ENCODE measurements around the gene GJA3.
"Not testable (repeated sequence)": the region's sequence is repeated elsewhere in the genome, so short reads cannot be mapped to it uniquely, and the experiment has no call there.

The GJA3 gene

GRCh38 chr13:20156702-20157101 lies 4.2 kb downstream of the GJA3 start:
- FAIRE-seq (no peak), DNase-seq (ENCODE audit: extremely low spot score, insufficient read length, low read depth) (no peak)

DNA sequence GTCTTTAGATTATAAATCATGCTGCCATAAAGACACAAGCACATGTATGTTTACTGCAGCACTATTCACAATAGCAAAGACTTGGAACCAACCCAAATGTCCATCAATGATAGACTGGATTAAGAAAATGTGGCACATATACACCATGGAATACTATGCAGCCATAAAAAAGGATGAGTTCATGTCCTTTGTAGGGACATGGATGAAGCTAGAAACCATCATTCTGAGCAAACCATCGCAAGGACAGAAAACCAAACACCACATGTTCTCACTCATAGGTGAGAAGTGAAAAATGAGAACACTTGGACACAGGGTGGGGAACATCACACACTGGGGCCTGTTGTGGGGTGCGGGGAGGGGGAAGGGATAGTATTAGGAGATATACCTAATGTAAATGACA lies 7.6 kb downstream of the GJA3 start:
- not testable (repeated sequence) for FAIRE-seq; DNase-seq (ENCODE audit: extremely low spot score, insufficient read length, low read depth)

DNA sequence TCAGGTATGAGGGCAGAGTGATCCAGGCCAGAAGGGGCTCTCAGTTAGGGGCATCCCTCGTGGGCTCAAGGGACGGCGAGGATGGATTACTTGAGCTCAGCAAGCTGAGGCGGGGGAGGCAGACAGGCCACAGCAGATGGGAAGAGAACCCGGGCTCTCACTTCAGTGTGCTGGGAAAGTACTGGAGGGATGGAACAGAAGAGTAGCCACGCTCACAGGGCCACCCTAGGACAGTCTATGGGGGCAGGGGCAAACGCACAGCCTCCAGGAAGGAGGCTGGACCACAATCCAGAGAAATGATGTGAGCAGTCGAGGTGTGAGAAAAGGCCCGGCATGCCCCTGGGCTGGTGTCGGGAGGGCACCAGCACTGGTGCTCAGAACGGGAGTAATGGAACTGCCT lies 9.2 kb downstream of the GJA3 start:
- FAIRE-seq (no peak), DNase-seq (ENCODE audit: extremely low spot score, insufficient read length, low read depth) (no peak)

- DNase-seq (ENCODE audit: extremely low spot score, insufficient read length, low read depth) = no peak
- no peak for FAIRE-seq
These were observed 9.8 kb downstream of the GJA3 start for GRCh38 chr13:20151016-20151415.

DNA sequence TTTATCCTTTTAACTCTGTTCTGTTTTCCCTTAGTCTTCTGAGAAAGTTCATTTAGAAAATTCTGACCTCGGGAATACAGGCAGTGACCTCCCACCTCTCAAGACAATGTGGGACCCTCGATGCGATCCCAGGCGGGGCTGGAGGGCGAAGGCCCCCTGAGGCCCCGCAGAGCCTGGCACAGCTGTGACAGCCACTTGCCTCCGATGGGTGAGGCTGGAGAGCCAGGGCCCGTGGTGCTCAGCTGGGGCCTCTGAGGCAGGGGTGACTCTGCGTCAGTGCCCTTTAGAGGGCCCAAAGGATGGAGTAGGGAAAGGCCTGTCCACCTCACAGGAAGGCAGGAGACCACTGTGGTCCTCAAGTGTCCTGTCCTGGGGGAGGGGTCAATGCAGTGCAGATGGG lies 10.3 kb downstream of the GJA3 start:
- no peak for DNase-seq (ENCODE audit: extremely low spot score, insufficient read length, low read depth)
- no peak for FAIRE-seq

GRCh38 chr13:20149762-20150161 lies 11.1 kb downstream of the GJA3 start:
- FAIRE-seq (no peak), DNase-seq (ENCODE audit: extremely low spot score, insufficient read length, low read depth) (no peak)

DNA sequence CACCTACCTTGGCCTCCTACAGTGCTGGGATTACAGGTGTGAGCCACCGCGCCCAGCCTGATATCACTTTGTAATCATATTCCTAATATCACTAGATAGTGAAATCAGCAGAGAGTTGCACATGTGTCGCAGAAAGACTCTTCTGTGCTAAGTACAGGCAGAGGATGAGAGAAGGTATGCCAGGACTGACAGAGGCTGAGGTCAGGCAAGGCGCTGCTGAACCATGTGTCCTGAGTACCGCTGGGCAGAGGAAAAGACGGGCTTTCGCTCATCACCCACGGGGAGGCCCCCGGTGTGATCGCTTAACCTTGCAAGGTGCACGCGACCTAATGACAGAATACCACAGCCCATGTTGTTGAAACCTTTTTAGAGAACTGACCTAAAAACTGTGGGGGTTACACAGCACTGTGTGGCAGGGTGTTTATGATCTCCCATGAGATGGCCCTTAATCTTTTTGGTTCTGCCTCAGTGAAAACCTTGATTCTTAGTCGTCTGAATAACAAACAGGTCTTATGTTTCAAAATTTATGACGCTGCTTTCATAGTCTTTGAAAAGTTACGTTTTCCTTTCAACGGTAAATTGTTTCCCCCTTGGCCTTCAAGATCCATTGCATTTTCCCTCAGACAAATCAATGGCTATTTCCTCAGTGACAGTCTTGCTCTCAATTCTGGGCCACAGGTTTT lies 12.2 kb downstream of the GJA3 start:
- no peak for DNase-seq (ENCODE audit: extremely low spot score, insufficient read length, low read depth)
- FAIRE-seq = no peak

DNA sequence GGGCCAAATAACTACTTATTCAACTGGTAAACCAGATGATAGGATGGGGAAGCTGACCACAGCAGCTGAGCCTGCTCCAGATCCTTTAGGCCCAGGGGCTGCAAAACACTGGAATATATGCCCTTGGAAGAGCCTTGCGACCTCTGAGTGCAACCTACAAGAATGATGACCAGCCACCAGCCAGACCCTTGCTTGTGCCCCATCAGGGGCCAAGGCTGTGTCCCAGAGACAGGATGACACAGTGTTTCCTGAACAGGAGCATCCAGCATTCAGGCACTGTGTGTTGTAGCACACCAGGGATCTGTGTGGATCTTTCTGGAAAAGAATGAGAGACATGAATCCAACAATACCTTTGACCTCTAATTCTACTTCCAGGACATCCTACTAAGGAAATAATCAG lies 14.5 kb downstream of the GJA3 start:
- FAIRE-seq (no peak), DNase-seq (ENCODE audit: extremely low spot score, insufficient read length, low read depth) (no peak)

DNA sequence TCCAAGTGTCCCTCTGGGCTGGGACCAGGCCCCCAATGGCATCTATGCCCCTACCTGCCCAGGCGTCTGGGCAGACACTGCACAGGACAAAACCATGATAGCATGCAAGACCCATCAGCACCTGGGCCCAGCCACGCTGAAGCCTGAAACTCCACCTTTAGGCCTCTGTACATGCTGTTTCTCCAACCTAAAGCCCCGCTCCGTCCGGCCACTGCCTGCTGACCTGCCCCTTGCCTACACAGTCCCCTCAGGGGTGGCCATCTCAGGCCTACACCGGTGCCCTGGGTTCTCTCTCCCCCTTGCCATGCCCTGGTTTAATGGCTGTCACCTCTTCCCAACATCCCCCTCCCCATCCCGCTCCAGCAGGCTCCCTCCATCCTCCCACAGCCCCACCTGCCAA lies 15.3 kb downstream of the GJA3 start:
- FAIRE-seq = no peak
- DNase-seq (ENCODE audit: extremely low spot score, insufficient read length, low read depth) = no peak

GRCh38 chr13:20144141-20144850 lies 16.6 kb downstream of the GJA3 start:
- no peak for FAIRE-seq
- DNase-seq (ENCODE audit: extremely low spot score, insufficient read length, low read depth) = no peak

- FAIRE-seq (no peak), DNase-seq (ENCODE audit: extremely low spot score, insufficient read length, low read depth) (no peak)
These were observed 17.8 kb downstream of the GJA3 start for GRCh38 chr13:20142927-20143480.

- DNase-seq (ENCODE audit: extremely low spot score, insufficient read length, low read depth) = no peak
- FAIRE-seq = no peak
These were observed 18.6 kb downstream of the GJA3 start for GRCh38 chr13:20142023-20142926.

DNA sequence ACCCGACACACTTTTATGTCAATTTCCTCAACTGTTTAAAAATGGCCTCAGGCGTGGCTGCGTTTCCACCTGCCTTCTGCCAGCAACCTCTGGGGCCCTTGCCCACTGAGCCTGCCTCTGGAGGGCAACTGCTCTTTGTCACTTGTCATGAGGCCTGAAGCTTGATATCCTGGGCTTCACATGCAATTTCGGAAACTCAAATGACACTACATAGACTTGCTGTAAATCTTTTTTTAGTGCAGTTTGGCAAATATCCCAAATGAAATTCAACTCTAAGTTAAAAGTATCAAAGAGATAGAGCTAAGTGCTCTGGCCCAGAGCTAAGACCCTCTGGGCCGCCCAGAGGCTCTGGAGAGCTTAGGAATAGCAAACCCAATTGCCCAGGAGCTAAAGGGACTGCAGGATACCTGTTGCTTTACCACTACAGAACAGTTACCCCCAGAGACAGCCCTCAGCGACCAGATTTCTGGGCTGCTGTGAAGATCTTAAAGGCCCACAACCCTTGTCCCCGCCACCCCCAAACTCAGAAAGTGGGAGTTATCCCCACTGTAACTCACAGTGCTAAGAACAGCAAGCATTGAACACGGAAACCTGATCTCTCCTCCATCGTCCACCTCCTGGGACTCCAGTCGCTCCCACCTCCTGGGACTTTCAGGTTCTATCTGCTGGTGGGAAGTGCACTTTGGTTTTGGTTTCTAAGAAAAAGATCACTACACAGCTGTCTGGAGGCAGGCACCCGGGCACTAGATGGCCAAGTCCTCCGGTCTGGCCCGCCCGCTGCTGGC lies 19.4 kb downstream of the GJA3 start:
- DNase-seq (ENCODE audit: extremely low spot score, insufficient read length, low read depth) (no peak), FAIRE-seq (no peak)

GRCh38 chr13:20140487-20140886 lies 20.4 kb downstream of the GJA3 start:
- no peak for DNase-seq (ENCODE audit: extremely low spot score, insufficient read length, low read depth)
- FAIRE-seq = no peak

- no peak for FAIRE-seq
- DNase-seq (ENCODE audit: extremely low spot score, insufficient read length, low read depth) = no peak
These were observed 23.0 kb downstream of the GJA3 start for GRCh38 chr13:20137875-20138274.

GRCh38 chr13:20136781-20137703 lies 23.8 kb downstream of the GJA3 start:
- DNase-seq (ENCODE audit: extremely low spot score, insufficient read length, low read depth) (no peak), FAIRE-seq (peak; percentile 73)

- no peak for FAIRE-seq
- DNase-seq (ENCODE audit: extremely low spot score, insufficient read length, low read depth) = no peak
These were observed 26.1 kb downstream of the GJA3 start for GRCh38 chr13:20134732-20135131.

- FAIRE-seq (no peak), DNase-seq (ENCODE audit: extremely low spot score, insufficient read length, low read depth) (no peak)
These were observed 28.7 kb downstream of the GJA3 start for GRCh38 chr13:20132052-20132634.

Data from GM18507 (cell line).